Fibroblast of mammary gland (primary cell): ENCODE data around the gene HHIPL1.

Experiments used
- DNase-seq: peaks from one replicate; pipeline ENCODE4 v3.0.0-alpha.2; 2010; ENCODE audit warnings: low read depth
- H3K4me3 ChIP-seq: 2 replicates; pipeline ENCODE4 v1.5.1; 2011; ENCODE audit warnings: low read depth, mild to moderate bottlenecking, low read length, moderate library complexity; ENCODE audit not compliant: control insufficient read depth
- TF ChIP-seq, protein P1 (sequence below): conservative IDR thresholded peaks from 2 replicates; pipeline ENCODE4 v1.5.1; 2011; ENCODE audit warnings: low read depth, low read length, inconsistent platforms; ENCODE audit not compliant: control insufficient read depth, insufficient read depth

Gene HHIPL1

GRCh38 chr14:99627100-99627499, 17.8 kb upstream of the HHIPL1 start:
- no peak for DNase-seq
- H3K4me3 ChIP-seq: no peak overlapping the region

DNA sequence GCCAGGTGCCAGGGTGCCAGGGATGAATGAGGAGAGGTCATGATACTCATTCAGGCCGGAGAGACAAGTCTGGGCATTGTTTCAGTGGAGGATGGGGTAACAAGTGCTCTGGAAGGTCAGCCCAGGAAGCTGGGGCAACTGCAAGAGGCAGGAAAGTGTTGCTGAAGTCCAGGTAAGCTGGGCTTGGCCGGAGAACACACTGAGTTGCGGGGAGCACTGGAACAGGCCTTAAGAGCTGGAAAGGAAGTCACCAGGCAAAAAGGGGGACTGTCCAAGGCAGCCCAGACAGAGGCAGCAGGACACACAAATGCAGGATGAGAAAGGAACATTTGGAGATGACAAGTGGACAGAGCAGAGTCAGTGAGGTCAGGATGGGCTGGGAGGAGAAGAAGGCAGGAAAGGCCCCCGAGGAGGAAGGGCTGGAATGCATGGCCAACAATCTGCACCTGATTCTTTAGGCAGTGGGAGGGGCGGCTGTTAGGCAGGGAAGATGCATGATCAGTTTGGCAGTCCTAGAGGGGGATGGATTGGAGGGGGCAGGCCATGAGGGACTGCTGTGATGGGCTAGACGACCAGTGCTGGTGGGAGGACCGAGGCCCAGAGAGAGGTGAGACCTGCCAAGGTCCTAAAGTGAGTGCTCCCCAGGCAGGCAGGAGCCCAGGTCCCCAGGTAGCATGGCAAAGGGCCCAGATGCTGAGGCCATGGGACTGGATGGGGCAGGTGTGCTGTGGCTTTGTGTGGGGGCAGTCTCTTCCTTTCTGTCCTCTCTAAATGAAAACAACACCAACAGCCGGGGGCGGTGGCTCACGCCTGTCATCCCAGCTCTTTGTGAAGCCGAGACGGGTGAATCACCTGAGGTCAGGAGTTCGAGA, 17.2 kb upstream of the HHIPL1 start:
- DNase-seq: no peak
- H3K4me3 ChIP-seq: no peak overlapping the region
- TF ChIP-seq, protein P1, sequence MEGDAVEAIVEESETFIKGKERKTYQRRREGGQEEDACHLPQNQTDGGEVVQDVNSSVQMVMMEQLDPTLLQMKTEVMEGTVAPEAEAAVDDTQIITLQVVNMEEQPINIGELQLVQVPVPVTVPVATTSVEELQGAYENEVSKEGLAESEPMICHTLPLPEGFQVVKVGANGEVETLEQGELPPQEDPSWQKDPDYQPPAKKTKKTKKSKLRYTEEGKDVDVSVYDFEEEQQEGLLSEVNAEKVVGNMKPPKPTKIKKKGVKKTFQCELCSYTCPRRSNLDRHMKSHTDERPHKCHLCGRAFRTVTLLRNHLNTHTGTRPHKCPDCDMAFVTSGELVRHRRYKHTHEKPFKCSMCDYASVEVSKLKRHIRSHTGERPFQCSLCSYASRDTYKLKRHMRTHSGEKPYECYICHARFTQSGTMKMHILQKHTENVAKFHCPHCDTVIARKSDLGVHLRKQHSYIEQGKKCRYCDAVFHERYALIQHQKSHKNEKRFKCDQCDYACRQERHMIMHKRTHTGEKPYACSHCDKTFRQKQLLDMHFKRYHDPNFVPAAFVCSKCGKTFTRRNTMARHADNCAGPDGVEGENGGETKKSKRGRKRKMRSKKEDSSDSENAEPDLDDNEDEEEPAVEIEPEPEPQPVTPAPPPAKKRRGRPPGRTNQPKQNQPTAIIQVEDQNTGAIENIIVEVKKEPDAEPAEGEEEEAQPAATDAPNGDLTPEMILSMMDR: no peak

More at GRCh38 chr14:99627100-99627499, 17.8 kb upstream of the HHIPL1 start:
- TF ChIP-seq, protein P1: no peak

DNA sequence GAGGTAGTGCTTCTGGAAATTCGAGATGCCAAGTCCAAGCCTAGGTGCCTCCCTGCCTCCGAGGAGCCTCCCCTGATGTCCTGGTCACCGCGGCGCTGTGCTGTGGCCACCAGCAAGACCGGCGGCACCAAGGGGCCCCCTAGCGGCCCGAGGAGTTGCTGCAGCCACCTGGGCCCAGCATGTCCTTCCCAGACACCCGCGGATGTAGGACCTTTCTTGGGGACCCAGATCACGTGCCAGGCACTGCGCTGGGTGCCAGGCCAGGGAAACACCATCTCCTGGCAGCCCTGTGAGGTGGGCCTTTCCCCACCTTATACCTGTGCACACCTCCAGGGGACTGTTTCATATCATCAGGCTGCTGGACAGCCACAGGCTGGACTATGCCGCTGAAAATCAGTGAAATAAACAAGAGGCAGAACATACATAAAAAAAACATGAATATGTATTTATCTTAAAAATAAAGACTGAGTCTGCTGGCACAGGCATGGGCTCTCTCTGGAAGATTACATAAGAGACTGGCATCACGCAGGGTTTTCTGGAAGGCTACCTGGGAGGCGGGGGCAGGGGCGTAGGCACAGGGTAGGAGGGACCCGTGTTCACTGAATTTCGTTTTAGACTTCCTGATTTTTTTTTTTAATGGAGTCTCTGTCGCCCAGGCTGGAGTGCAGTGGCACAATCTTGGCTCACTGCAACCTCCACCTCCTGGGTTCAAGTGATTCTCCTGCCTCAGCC, 15.9 kb upstream of the HHIPL1 start:
- peak; percentile 45 for DNase-seq
- TF ChIP-seq, protein P1: peak; percentile 92

GRCh38 chr14:99630202-99630601, 14.7 kb upstream of the HHIPL1 start:
- DNase-seq: no peak
- TF ChIP-seq, protein P1: no peak
- no peak overlapping the region for H3K4me3 ChIP-seq

More for the DNA sequence above, 15.9 kb upstream of the HHIPL1 start:
- H3K4me3 ChIP-seq: no peak overlapping the region

- TF ChIP-seq, protein P1: no peak
- no peak for DNase-seq
Measured at GRCh38 chr14:99632410-99633035, 12.4 kb upstream of the HHIPL1 start.

DNA sequence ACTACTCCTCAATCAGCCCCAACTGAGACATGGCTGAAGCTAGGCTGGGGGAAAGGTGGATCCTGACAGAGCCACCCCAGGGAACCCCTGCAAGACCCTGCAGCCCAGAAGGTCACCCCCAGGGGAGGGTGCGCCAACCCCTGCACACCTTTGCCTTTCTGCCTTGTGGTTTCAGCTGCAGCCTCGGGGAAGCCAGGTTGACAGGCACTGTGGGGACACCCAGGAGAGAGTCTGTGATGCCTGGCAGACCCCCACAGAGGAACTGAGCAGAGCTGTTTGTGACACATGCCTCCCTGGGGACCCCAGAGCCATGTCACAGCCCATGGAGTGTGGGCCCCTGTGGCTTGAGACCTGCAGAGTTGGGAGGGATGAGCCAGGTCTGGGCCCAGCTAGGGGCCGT, 11.8 kb upstream of the HHIPL1 start:
- H3K4me3 ChIP-seq: no peak overlapping the region
- TF ChIP-seq, protein P1: no peak
- DNase-seq: no peak

More at GRCh38 chr14:99632410-99633035, 12.4 kb upstream of the HHIPL1 start:
- H3K4me3 ChIP-seq: no peak overlapping the region
